ENCODE results near the gene RBM14. TPM values are rescaled to one million over a fixed set of nuclear protein-coding genes. Genes with fewer than 3 reads are reported as not detected.

RBM14 gene
- total RNA-seq, 1 experiment from 2014 or later = 160 TPM

DNA sequence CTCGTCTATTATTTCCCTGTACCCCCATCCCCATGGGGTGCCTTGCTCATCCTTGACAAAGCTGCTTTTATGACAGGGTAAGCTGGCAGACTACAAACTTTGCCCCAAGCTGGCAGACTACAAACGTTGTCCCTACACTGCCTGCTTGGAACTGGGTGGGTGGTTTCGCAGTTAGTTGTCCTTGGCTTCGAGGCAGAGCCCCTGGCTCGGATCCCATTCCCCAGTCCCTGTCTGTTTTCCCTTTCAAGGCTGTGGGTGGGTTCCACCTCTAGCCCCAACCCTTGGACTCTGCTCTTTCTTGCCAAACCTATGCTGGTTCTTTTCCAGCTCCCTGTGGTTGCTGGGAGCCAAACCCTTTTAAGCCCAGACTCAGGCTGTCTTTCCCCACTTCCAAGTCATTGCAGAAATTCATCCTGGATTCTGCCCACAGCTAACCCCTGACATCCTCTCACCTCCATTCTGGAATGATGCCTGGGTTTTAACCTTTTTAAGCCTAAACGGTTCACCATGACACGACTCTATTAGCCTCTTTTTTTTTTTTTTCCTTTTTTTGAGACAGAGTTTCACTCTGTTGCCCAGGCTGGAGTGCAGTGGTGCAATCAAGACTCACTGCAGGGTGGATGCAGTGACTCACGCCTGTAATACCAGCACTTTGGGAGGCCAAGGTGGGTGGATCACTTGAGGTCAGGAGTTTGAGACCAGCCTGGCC is 9.2 kb upstream of the RBM14 start:
- H3K4me1 ChIP-seq = no peaks in the 10 kb centered on the region
- no peak overlapping the region for H3K27ac Mint-ChIP-seq (ENCODE audit: unreplicated experiment)
- intact Hi-C loops (cut with micrococcal nuclease; ENCODE audit: unreplicated experiment) = no loop called here
- H3K27me3 ChIP-seq (replicated peaks; ENCODE audit: control insufficient read depth, insufficient read depth, low read length) = no peaks in the 10 kb centered on the region
- 0 out of 2 replicates have a peak, but pooled peaks cover 1% of the 10 kb centered on the region for H3K36me3 ChIP-seq (ENCODE audit: control insufficient read depth, insufficient read depth, low read length)
- no peaks in the 10 kb centered on the region for H3K27me3 Mint-ChIP-seq (ENCODE audit: insufficient read depth, unreplicated experiment)
- DNase-seq = no peak
- BruUV-seq (replicated peaks) = no TSS peak
- no peak overlapping the region for H3K4me3 ChIP-seq (ENCODE audit: low read depth, low read length)
- no peak overlapping the region for H3K4me3 Mint-ChIP-seq (ENCODE audit: unreplicated experiment)
- no peak for TF ChIP-seq CTCF (IDR thresholded peaks at IDR 0.05; ENCODE audit: insufficient read depth in 1 of 2, low read depth in 1 of 2, low read length in 1 of 2, severe bottlenecking in 1 of 2, unreplicated experiment in 1 of 2)
- ChIA-PET POLR2A (interaction anchor here (0.7 kb wide), 1 partner anchor 72 kb away, joined by 3 read pairs; no protein-coding TSS in a partner anchor), CTCF (interaction anchor here (1.0 to 1.7 kb wide), 2 partner anchors 9 to 15 kb away, joined by 4 to 6 read pairs; partner anchors contain the start of genes CCDC87, CCS and RBM14)
- H3K4me1 Mint-ChIP-seq (ENCODE audit: low read depth, unreplicated experiment) = no peaks in the 10 kb centered on the region
- peaks cover 14% of the 10 kb centered on the region for H3K36me3 Mint-ChIP-seq (ENCODE audit: insufficient read depth, unreplicated experiment)
- H3K9me3 ChIP-seq = no peaks in the 10 kb centered on the region
- H3K9me3 Mint-ChIP-seq (ENCODE audit: unreplicated experiment) = no peaks in the 10 kb centered on the region

GRCh38 chr11:66609721-66610617 is 6.5 kb upstream of the RBM14 start:
- Mint-ChIP-seq H3K27me3 (ENCODE audit: insufficient read depth, unreplicated experiment) (no peaks in the 10 kb centered on the region), H3K9me3 (ENCODE audit: unreplicated experiment) (no peaks in the 10 kb centered on the region), H3K4me3 (ENCODE audit: unreplicated experiment) (no peak overlapping the region), H3K36me3 (ENCODE audit: insufficient read depth, unreplicated experiment) (peaks cover 11% of the 10 kb centered on the region), H3K4me1 (ENCODE audit: low read depth, unreplicated experiment) (no peaks in the 10 kb centered on the region), H3K27ac (ENCODE audit: unreplicated experiment) (no peak overlapping the region)
- no peaks in the 10 kb centered on the region for H3K36me3 ChIP-seq (ENCODE audit: control insufficient read depth, insufficient read depth, low read length)
- no peak for TF ChIP-seq CTCF (IDR thresholded peaks at IDR 0.05; ENCODE audit: insufficient read depth in 1 of 2, low read depth in 1 of 2, low read length in 1 of 2, severe bottlenecking in 1 of 2, unreplicated experiment in 1 of 2)
- BruUV-seq (replicated peaks) = TSS peak; percentile 11
- DNase-seq = no peak
- CTCF ChIA-PET = no interaction called here
- H3K27me3 ChIP-seq (replicated peaks; ENCODE audit: control insufficient read depth, insufficient read depth, low read length) = no peaks in the 10 kb centered on the region
- H3K4me3 ChIP-seq (ENCODE audit: low read depth, low read length) = no peak overlapping the region
- POLR2A ChIA-PET = interaction anchor here (0.6 kb wide), 1 partner anchor 61 kb away, joined by 14 read pairs; no protein-coding TSS in a partner anchor
- H3K4me1 ChIP-seq = no peaks in the 10 kb centered on the region
- no peaks in the 10 kb centered on the region for H3K9me3 ChIP-seq
- intact Hi-C loops (cut with micrococcal nuclease; ENCODE audit: unreplicated experiment) = no loop called here

DNA sequence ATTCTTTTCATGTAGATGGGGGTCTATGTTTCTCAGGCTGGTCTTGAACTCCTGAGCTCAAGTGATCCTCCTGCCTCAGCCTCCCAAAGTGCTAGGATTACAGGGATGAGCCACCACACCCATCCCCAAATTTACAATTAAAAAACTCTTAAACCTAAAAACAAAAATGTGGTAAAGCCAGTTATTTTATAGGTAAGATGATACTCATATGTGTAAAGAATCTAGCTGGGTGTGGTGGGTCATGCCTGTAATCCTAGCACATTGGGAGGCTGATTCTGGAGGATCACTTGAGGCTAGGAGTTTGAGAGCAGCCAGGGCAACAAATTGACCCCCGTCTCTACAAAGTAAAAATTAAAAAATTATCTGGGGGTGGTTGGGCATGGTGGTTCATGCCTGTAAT is 4.0 kb upstream of the RBM14 start:
- no peaks in the 10 kb centered on the region for H3K9me3 ChIP-seq
- peaks cover 17% of the 10 kb centered on the region for H3K36me3 Mint-ChIP-seq (ENCODE audit: insufficient read depth, unreplicated experiment)
- intact Hi-C loops (cut with micrococcal nuclease; ENCODE audit: unreplicated experiment) = no loop called here
- TF ChIP-seq CTCF (IDR thresholded peaks at IDR 0.05; ENCODE audit: insufficient read depth in 1 of 2, low read depth in 1 of 2, low read length in 1 of 2, severe bottlenecking in 1 of 2, unreplicated experiment in 1 of 2) = no peak
- H3K27ac Mint-ChIP-seq (ENCODE audit: unreplicated experiment) = no peak overlapping the region
- H3K36me3 ChIP-seq (ENCODE audit: control insufficient read depth, insufficient read depth, low read length) = no peaks in the 10 kb centered on the region
- no peaks in the 10 kb centered on the region for H3K27me3 ChIP-seq (replicated peaks; ENCODE audit: control insufficient read depth, insufficient read depth, low read length)
- DNase-seq = no peak
- H3K4me3 ChIP-seq (ENCODE audit: low read depth, low read length) = no peak overlapping the region
- ChIA-PET POLR2A (interaction anchor here (0.9 kb wide), 1 partner anchor 26 kb away, joined by 3 read pairs; no protein-coding TSS in a partner anchor), CTCF (no interaction called here)
- H3K4me1 Mint-ChIP-seq (ENCODE audit: low read depth, unreplicated experiment) = no peaks in the 10 kb centered on the region
- H3K4me1 ChIP-seq = peaks cover 6% of the 10 kb centered on the region; the same call in 1 of the 2 replicates
- no peak overlapping the region for H3K4me3 Mint-ChIP-seq (ENCODE audit: unreplicated experiment)
- BruUV-seq (replicated peaks) = no TSS peak
- H3K9me3 Mint-ChIP-seq (ENCODE audit: unreplicated experiment) = no peaks in the 10 kb centered on the region
- no peaks in the 10 kb centered on the region for H3K27me3 Mint-ChIP-seq (ENCODE audit: insufficient read depth, unreplicated experiment)
